Activated B cell treated with CpG ODN at 0.5 μM for 24 hours (primary cell): ENCODE data around the gene PTPRO. TPM values are rescaled to one million over a fixed set of nuclear protein-coding genes. Genes with fewer than 3 reads are reported as not detected.

Experiments
- ATAC-seq: fragments of 200-7000 bp; cut with Tn5 transposase; one replicate; pipeline ENCODE4 v1.10.0; 2021; ENCODE audit warnings: low read depth, mild to moderate bottlenecking, moderate library complexity
- CTCF ChIA-PET: fragments of 350-600 bp; sonication (Branson Sonifier 250); formaldehyde crosslinking; loops from one replicate; lab custom pipeline; 2021; ENCODE audit warnings: antibody characterized with exemption; lab: Charles Lee
- POLR2A ChIA-PET: fragments of 350-600 bp; sonication (Branson Sonifier 250); formaldehyde crosslinking; loops from one replicate; lab custom pipeline; 2021; ENCODE audit warnings: antibody characterized with exemption; lab: Charles Lee
- DNase-seq: peaks from one replicate; pipeline ENCODE4 v3.0.0; 2022
- H3K27ac Mint-ChIP-seq: one replicate; pipeline ENCODE4 v1.8.0; 2020; ENCODE audit warnings: mixed read lengths
- H3K27me3 Mint-ChIP-seq: one replicate; pipeline ENCODE4 v1.8.0; 2021; ENCODE audit warnings: mixed read lengths
- H3K36me3 Mint-ChIP-seq: one replicate; pipeline ENCODE4 v1.8.0; 2021; ENCODE audit warnings: low read depth, mixed read lengths
- H3K4me1 Mint-ChIP-seq: one replicate; pipeline ENCODE4 v1.8.0; 2021; ENCODE audit warnings: mixed read lengths
- H3K4me3 Mint-ChIP-seq: one replicate; pipeline ENCODE4 v1.8.0; 2020; ENCODE audit warnings: mild to moderate bottlenecking, mixed read lengths
- H3K9me3 Mint-ChIP-seq: one replicate; pipeline ENCODE4 v1.8.0; 2020; ENCODE audit warnings: mixed read lengths
- CTCF ChIP-seq: fragments of 200-600 bp; IDR thresholded peaks from one replicate; pipeline ENCODE4 v1.8.0; 2022; ENCODE audit warnings: antibody characterized with exemption, mild to moderate bottlenecking
- intact Hi-C: fragments of 100-400 bp; cut with micrococcal nuclease; formaldehyde crosslinking; loops from one replicate; pipeline ENCODE4 v1.15.1; 2024
- total RNA-seq: library from RNA; stranded (reverse); gene quantifications from 2 replicates; pipeline ENCODE4 v1.2.3, GENCODE V29; 2022

Gene PTPRO
- total RNA-seq: 20.0 and 23.9 TPM in 2 replicates

- ATAC-seq (no peak), DNase-seq (no peak)
These were observed at the start of gene PTPRO for GRCh38 chr12:15322164-15323061. TSS of gene PTPRO (plus strand) at chr12:15322508.

GRCh38 chr12:15273896-15274295 is 48.4 kb upstream of the PTPRO start:
- no peak for ATAC-seq
- Mint-ChIP-seq H3K4me1 (no peaks in the 10 kb centered on the region), H3K4me3 (no peak overlapping the region), H3K9me3 (no peaks in the 10 kb centered on the region), H3K36me3 (no peaks in the 10 kb centered on the region), H3K27me3 (peaks cover 10% of the 10 kb centered on the region), H3K27ac (no peak overlapping the region)
- no peak for DNase-seq
- no peak for TF ChIP-seq CTCF
- ChIA-PET POLR2A (no interaction called here), CTCF (no interaction called here)
- intact Hi-C loops: no loop called here

More at GRCh38 chr12:15322164-15323061, at the start of gene PTPRO:
- ChIA-PET POLR2A (no interaction called here), CTCF (no interaction called here)
- no peaks in the 10 kb centered on the region for H3K36me3 Mint-ChIP-seq
- H3K27ac Mint-ChIP-seq: no peak within 1 kb of the TSS
- H3K4me1 Mint-ChIP-seq: peaks cover 4% of the 10 kb centered on the region
- H3K4me3 Mint-ChIP-seq: no peak within 1 kb of the TSS
- no peak for TF ChIP-seq CTCF
- intact Hi-C loops: no loop called here
- no peaks in the 10 kb centered on the region for H3K9me3 Mint-ChIP-seq
- H3K27me3 Mint-ChIP-seq: peaks cover 31% of the 10 kb centered on the region

GRCh38 chr12:15274561-15274967 is 47.7 kb upstream of the PTPRO start:
- Mint-ChIP-seq H3K36me3 (no peaks in the 10 kb centered on the region), H3K9me3 (no peaks in the 10 kb centered on the region), H3K4me1 (no peaks in the 10 kb centered on the region), H3K4me3 (no peak overlapping the region), H3K27me3 (peaks cover 10% of the 10 kb centered on the region), H3K27ac (no peak overlapping the region)
- intact Hi-C loops: no loop called here
- POLR2A ChIA-PET: no interaction called here
- DNase-seq (no peak), ATAC-seq (no peak)
- no peak for TF ChIP-seq CTCF
- CTCF ChIA-PET: interaction anchor here (2.4 kb wide), 1 partner anchor 249 kb away, joined by 14 read pairs; no protein-coding TSS in a partner anchor

GRCh38 chr12:15276088-15276698 is 46.1 kb upstream of the PTPRO start:
- CTCF ChIA-PET: interaction anchor here (0.7 to 2.5 kb wide), 11 partner anchors 244 to 1457 kb away, joined by 3 to 14 read pairs (median 4); no protein-coding TSS in a partner anchor
- intact Hi-C loops: loop anchor here (1.0 kb wide), 3 partner anchors 246 to 580 kb away; no protein-coding TSS in a partner anchor
- ATAC-seq (no peak), DNase-seq (no peak)
- H3K36me3 Mint-ChIP-seq: no peaks in the 10 kb centered on the region
- H3K27me3 Mint-ChIP-seq: peaks cover 8% of the 10 kb centered on the region
- POLR2A ChIA-PET: no interaction called here
- no peak overlapping the region for H3K27ac Mint-ChIP-seq
- no peaks in the 10 kb centered on the region for H3K4me1 Mint-ChIP-seq
- no peaks in the 10 kb centered on the region for H3K9me3 Mint-ChIP-seq
- TF ChIP-seq CTCF: no peak
- no peak overlapping the region for H3K4me3 Mint-ChIP-seq
